HG03378 (cell line): ENCODE measurements around the gene FAM227B.

ENCODE experiments used
- ATAC-seq: cut with Tn5 transposase; IDR thresholded peaks from one replicate; pipeline ENCODE4 v1.9.1; 2021; ENCODE audit warnings: mild to moderate bottlenecking, moderate library complexity; ENCODE audit not compliant: unreplicated experiment

FAM227B gene

GRCh38 chr15:49303003-49303402 is 317.6 kb downstream of the FAM227B start:
- ATAC-seq, result no peak

- ATAC-seq, result no peak
Observed at GRCh38 chr15:49301562-49301961, 319.1 kb downstream of the FAM227B start.

- no peak for ATAC-seq
Observed at GRCh38 chr15:49300856-49301255, 319.8 kb downstream of the FAM227B start.

GRCh38 chr15:49297584-49297983 is 323.0 kb downstream of the FAM227B start:
- ATAC-seq, result no peak

GRCh38 chr15:49296258-49296657 is 324.4 kb downstream of the FAM227B start:
- ATAC-seq, result no peak

GRCh38 chr15:49293941-49294340 is 326.7 kb downstream of the FAM227B start:
- ATAC-seq, result no peak

GRCh38 chr15:49290191-49290590 is 330.4 kb downstream of the FAM227B start:
- ATAC-seq, result no peak

- ATAC-seq, result no peak
Observed at GRCh38 chr15:49288391-49288790, 332.2 kb downstream of the FAM227B start.

- ATAC-seq, result no peak
Observed at GRCh38 chr15:49287481-49287880, 333.1 kb downstream of the FAM227B start.

- no peak for ATAC-seq
Observed at GRCh38 chr15:49286649-49287404, 333.8 kb downstream of the FAM227B start.

- no peak for ATAC-seq
Observed at GRCh38 chr15:49282366-49282765, 338.3 kb downstream of the FAM227B start.

GRCh38 chr15:49279521-49280456 is 340.8 kb downstream of the FAM227B start:
- ATAC-seq, result no peak

- ATAC-seq, result no peak
Observed at GRCh38 chr15:49278751-49279150, 341.9 kb downstream of the FAM227B start.
